Muscle layer of colon (tissue), 2 donors: ENCODE data around the gene KLHL9.
"Not testable (repeated sequence)": the region's sequence is repeated elsewhere in the genome, so short reads cannot be mapped to it uniquely, and the experiment has no call there.

Source experiments
- H3K27ac ChIP-seq: one replicate; pipeline ENCODE4 v1.7.0; 2013; ENCODE audit warnings: low read depth, mild to moderate bottlenecking, low read length, moderate library complexity
- H3K27me3 ChIP-seq, 2 donors: one replicate each; pipeline ENCODE4 v1.7.0; 2013; ENCODE audit warnings: low read length in 2 of 2, mild to moderate bottlenecking in 2 of 2; ENCODE audit not compliant: insufficient read depth in 2 of 2, control insufficient read depth in 1 of 2
- H3K36me3 ChIP-seq: one replicate; pipeline ENCODE4 v1.7.0; 2013; ENCODE audit warnings: mild to moderate bottlenecking, low read length; ENCODE audit not compliant: insufficient read depth
- H3K4me1 ChIP-seq: one replicate; pipeline ENCODE4 v1.7.0; 2013; ENCODE audit warnings: mild to moderate bottlenecking, low read length; ENCODE audit not compliant: insufficient read depth
- H3K4me3 ChIP-seq, 2 donors: one replicate each; pipeline ENCODE4 v1.7.0; 2013; ENCODE audit warnings: low read length in 2 of 2, low read depth in 1 of 2, mild to moderate bottlenecking in 1 of 2, moderate library complexity in 1 of 2
- H3K9ac ChIP-seq: one replicate; pipeline ENCODE4 v1.7.0; 2013; ENCODE audit warnings: low read length
- H3K9me3 ChIP-seq: one replicate; pipeline ENCODE4 v1.7.0; 2013; ENCODE audit warnings: mild to moderate bottlenecking, low read length
- donor health status: abdominal sarcoma.
- donor health status: Adenocarcinoma of cecum.

Gene KLHL9

GRCh38 chr9:21334701-21335632 is at the start of gene KLHL9:
TSS of gene KLHL9 (minus strand) at chr9:21335404. CDS start at chr9:21334859, 545 bp downstream.
- peaks cover 42% of the 10 kb centered on the region for H3K4me1 ChIP-seq
- no peaks in the 10 kb centered on the region for H3K9me3 ChIP-seq
- H3K27ac ChIP-seq = peak within 1 kb of the TSS; percentile 93
- H3K27me3 ChIP-seq = no peaks in the 10 kb centered on the region
- peaks cover 13% of the 10 kb centered on the region for H3K36me3 ChIP-seq
- peak within 1 kb of the TSS; percentile 87 for H3K9ac ChIP-seq
- H3K4me3 ChIP-seq = peak within 1 kb of the TSS; percentile 84 to 97

DNA sequence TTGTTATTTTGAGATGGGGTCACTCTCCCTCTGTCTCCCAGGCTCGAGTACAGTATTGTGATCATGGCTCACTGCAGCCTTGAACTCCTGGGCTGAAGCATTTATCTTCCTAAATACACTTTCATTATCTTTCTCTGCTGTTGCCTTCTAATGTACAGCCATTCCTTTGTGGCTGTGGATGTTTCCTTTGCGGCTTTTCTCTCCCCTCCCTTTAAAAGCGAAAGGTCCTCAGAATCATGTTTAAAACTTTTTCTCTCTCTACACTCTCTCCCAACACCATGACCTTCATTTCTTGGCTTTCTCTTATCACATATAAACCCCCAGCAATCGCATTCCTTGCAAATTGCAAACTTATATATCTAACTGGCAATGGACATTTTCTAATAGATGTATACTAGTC is 48.4 kb upstream of the KLHL9 start:
- Histone ChIP-seq H3K27me3 (no peaks in the 10 kb centered on the region), H3K27ac (no peak overlapping the region), H3K36me3 (no peaks in the 10 kb centered on the region), H3K9ac (no peak overlapping the region), H3K9me3 (no peaks in the 10 kb centered on the region), H3K4me3 (no peak overlapping the region), H3K4me1 (no peaks in the 10 kb centered on the region)

DNA sequence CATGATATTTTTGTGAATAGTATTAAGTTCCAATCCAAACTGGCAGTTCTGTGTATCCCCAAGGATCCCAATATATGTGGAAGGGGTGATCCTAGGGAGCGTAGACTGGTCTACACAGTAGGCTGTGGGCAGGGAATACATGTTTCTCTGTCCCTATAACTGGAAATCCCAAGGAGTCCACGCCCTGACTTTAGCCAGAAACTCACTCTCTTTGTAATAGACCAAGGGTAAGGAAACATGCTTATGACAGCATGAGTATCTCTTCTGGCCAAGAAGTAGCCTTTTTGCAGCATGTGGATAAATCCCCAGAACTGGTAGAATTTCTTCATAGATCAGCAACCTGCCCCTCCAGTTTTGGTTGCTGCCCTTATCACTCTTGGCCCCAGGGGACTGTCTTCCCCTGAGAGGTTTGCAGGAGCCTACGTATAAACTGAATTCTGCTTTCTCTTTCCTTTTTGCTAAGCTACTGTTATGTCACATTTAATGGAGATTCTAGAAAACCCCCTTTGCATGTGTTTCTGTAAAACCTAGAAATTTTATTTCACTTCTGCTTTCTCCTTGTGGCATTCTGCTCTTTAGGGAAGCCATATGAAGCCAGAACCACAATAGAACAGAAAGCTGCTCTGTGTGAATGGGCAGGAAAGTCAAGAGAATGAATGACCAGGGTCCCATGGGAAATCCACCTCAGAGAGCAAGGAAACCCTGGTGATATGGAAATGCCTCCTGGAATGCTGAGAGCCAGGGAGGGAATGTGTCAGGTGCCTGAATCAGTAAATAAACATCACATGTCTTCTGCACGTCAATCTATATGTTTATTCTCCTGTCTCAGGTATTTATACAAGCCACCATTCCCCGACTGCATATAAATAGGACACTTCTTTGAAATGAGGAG is 46.5 kb upstream of the KLHL9 start:
- Histone ChIP-seq H3K27me3 (no peaks in the 10 kb centered on the region), H3K4me3 (no peak overlapping the region), H3K27ac (no peak overlapping the region), H3K4me1 (no peaks in the 10 kb centered on the region), H3K9ac (no peak overlapping the region), H3K36me3 (no peaks in the 10 kb centered on the region), H3K9me3 (no peaks in the 10 kb centered on the region)

GRCh38 chr9:21371467-21371866 is 36.3 kb upstream of the KLHL9 start:
- H3K27me3 ChIP-seq, H3K9me3 ChIP-seq, H3K36me3 ChIP-seq, H3K27ac ChIP-seq, H3K4me1 ChIP-seq, H3K4me3 ChIP-seq, H3K9ac ChIP-seq: not testable (repeated sequence)

GRCh38 chr9:21367957-21368356 is 32.8 kb upstream of the KLHL9 start, which contains the start of gene IFNA13:
TSS of gene IFNA13 (minus strand) at chr9:21368057. CDS start at chr9:21368010, 47 bp downstream.
- H3K27ac ChIP-seq = no peak within 1 kb of the TSS
- no peaks in the 10 kb centered on the region for H3K36me3 ChIP-seq
- no peaks in the 10 kb centered on the region for H3K27me3 ChIP-seq
- H3K9me3 ChIP-seq = no peaks in the 10 kb centered on the region
- H3K4me3 ChIP-seq = no peak within 1 kb of the TSS
- no peaks in the 10 kb centered on the region for H3K4me1 ChIP-seq
- H3K9ac ChIP-seq = no peak within 1 kb of the TSS

- not testable (repeated sequence) for H3K4me3 ChIP-seq, H3K27me3 ChIP-seq, H3K4me1 ChIP-seq, H3K36me3 ChIP-seq, H3K27ac ChIP-seq, H3K9ac ChIP-seq, H3K9me3 ChIP-seq
These were observed 32.0 kb upstream of the KLHL9 start for GRCh38 chr9:21367169-21367568.

GRCh38 chr9:21362287-21362686 is 27.1 kb upstream of the KLHL9 start:
- Histone ChIP-seq H3K9me3 (no peaks in the 10 kb centered on the region), H3K4me3 (no peak overlapping the region), H3K27ac (no peak overlapping the region)

GRCh38 chr9:21357479-21358460 is 22.6 kb upstream of the KLHL9 start:
- no peaks in the 10 kb centered on the region for H3K4me1 ChIP-seq
- H3K9me3 ChIP-seq = no peaks in the 10 kb centered on the region
- no peaks in the 10 kb centered on the region for H3K27me3 ChIP-seq
- H3K27ac ChIP-seq = no peak overlapping the region
- H3K36me3 ChIP-seq = no peaks in the 10 kb centered on the region
- H3K9ac ChIP-seq = no peak overlapping the region
- H3K4me3 ChIP-seq = no peak overlapping the region

More at GRCh38 chr9:21362287-21362686, 27.1 kb upstream of the KLHL9 start:
- Histone ChIP-seq H3K9ac (no peak overlapping the region), H3K4me1 (no peaks in the 10 kb centered on the region), H3K36me3 (no peaks in the 10 kb centered on the region), H3K27me3 (no peaks in the 10 kb centered on the region)

DNA sequence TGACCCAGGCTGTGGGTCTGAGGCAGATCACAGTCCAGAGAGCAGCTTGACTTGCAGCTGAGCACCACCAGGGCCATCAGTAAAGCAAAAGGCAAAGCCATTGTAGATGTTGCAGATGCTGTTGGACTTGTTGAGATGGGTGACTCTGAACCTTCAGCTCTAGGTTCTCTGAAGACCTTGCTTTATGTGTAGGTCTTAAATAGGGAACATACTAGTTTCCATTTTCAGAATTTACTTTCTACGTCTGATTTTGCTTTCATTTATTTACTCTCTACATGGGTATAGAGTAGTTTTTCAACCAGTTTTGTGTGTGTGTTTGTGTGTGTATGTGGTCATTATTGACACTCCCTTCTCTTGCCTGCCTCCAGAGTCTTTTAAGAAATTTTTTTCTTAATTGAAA is 15.6 kb upstream of the KLHL9 start, which contains the start of gene IFNA6:
TSS of gene IFNA6 (minus strand) at position 101 of the 400 bp plus-strand sequence. CDS start at position 101, 0 bp downstream.
- no peaks in the 10 kb centered on the region for H3K9me3 ChIP-seq
- no peaks in the 10 kb centered on the region for H3K36me3 ChIP-seq

DNA sequence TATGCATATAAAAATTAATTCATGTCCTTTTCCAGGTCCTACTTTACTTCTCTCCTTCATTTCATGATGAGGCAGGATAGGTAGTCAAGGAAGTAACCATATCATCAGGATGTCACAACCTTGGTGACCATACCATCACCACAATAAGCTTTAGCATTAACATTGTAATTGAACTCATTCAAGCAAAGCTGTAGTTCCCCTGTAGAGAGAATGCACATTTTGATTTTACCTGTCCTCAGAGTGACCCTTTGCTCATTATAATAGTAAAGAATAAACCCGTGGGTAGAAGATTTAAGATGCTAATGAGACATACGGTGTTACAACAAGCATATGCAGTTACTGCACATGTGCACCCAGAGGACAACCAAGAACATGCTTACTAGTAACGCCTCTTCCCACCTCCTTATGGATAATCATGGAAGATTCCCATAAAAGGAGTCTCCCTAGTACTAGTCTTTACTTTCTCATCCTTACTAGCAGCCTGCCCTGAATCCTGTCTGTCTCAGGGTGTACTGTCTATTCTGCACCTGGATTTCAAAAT is 13.3 kb upstream of the KLHL9 start:
- no peak overlapping the region for H3K4me3 ChIP-seq
- no peaks in the 10 kb centered on the region for H3K36me3 ChIP-seq
- no peak overlapping the region for H3K9ac ChIP-seq
- H3K27me3 ChIP-seq = no peaks in the 10 kb centered on the region
- no peaks in the 10 kb centered on the region for H3K9me3 ChIP-seq
- H3K27ac ChIP-seq = no peak overlapping the region
- no peaks in the 10 kb centered on the region for H3K4me1 ChIP-seq

More for the DNA sequence above, 15.6 kb upstream of the KLHL9 start, which contains the start of gene IFNA6:
- no peak within 1 kb of the TSS for H3K4me3 ChIP-seq
- no peaks in the 10 kb centered on the region for H3K27me3 ChIP-seq
- no peaks in the 10 kb centered on the region for H3K4me1 ChIP-seq
- H3K27ac ChIP-seq = no peak within 1 kb of the TSS
- H3K9ac ChIP-seq = no peak within 1 kb of the TSS
